Measurements from ENCODE around the gene USH2A.

GRCh38 chr1:216142921-216143320 is 280.3 kb downstream of the USH2A start:
- TF ChIP-seq CTCF (IDR thresholded peaks at IDR 0.05) (no peak), POLR2A (IDR thresholded peaks at IDR 0.05) (no peak)
